ENCODE measurements around the gene ANKRD65.
A peak's percentile ranks its signal among the peaks of the same experiment; 100 is the strongest.
"Not testable (repeated sequence)": the region's sequence is repeated elsewhere in the genome, so short reads cannot be mapped to it uniquely, and the experiment has no call there.

The ANKRD65 gene

GRCh38 chr1:1387098-1388077, 33.7 kb downstream of the ANKRD65 start:
- intact Hi-C loops (cut with DNase I), result no loop called here
- no peak for DNase-seq

DNA sequence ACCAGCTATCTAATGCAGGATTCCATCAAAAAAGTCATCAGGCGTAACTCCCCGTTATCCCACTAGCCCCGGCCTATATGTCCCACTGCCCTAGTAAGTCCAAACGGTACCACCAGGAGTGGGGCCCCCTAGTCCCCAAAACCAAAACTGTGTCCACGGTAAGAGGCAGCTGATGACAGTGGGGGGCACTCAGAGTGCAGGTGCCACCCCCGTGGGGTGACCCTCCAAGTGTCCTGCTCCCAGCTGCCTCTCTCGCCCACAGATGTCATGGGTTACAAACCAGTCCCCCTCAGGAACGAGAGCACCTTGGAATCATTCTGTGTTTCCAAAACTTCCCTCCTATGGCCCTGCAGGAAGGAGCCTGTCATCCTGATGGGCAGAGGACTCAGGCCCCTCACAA, 35.1 kb downstream of the ANKRD65 start:
- intact Hi-C loops (cut with DNase I), result no loop called here
- no peak for DNase-seq

- DNase-seq; intact Hi-C loops (cut with DNase I): not testable (repeated sequence)
These were observed 35.7 kb downstream of the ANKRD65 start for GRCh38 chr1:1385339-1385738.

DNA sequence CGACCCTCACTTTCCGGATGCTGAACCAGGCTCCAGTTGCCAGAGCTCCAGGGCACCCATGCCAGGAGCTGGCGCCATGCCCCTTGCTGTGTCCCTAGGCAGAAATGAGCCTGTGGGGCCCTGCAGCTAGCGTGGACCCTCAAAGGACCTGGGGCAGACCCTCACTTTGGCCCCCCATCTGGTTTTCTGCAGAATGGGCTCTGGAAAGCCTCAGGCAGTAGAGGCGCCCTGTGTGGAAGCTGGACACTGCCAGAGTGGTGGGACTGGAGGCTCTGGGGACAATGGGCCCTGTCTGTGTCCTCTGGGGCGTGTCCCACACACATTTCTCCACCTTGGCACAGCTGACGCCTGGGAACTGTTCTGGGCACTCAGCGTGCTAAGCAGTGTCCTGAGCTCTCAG, 39.8 kb downstream of the ANKRD65 start:
- DNase-seq, result no peak
- intact Hi-C loops (cut with DNase I), result no loop called here

GRCh38 chr1:1380860-1381259, 40.2 kb downstream of the ANKRD65 start:
- no peak for DNase-seq
- intact Hi-C loops (cut with DNase I), result no loop called here

GRCh38 chr1:1377540-1378205, 43.4 kb downstream of the ANKRD65 start:
- intact Hi-C loops (cut with DNase I), result no loop called here
- DNase-seq, result no peak

GRCh38 chr1:1376551-1377226, 44.4 kb downstream of the ANKRD65 start:
- intact Hi-C loops (cut with DNase I), result no loop called here
- DNase-seq, result no peak

DNA sequence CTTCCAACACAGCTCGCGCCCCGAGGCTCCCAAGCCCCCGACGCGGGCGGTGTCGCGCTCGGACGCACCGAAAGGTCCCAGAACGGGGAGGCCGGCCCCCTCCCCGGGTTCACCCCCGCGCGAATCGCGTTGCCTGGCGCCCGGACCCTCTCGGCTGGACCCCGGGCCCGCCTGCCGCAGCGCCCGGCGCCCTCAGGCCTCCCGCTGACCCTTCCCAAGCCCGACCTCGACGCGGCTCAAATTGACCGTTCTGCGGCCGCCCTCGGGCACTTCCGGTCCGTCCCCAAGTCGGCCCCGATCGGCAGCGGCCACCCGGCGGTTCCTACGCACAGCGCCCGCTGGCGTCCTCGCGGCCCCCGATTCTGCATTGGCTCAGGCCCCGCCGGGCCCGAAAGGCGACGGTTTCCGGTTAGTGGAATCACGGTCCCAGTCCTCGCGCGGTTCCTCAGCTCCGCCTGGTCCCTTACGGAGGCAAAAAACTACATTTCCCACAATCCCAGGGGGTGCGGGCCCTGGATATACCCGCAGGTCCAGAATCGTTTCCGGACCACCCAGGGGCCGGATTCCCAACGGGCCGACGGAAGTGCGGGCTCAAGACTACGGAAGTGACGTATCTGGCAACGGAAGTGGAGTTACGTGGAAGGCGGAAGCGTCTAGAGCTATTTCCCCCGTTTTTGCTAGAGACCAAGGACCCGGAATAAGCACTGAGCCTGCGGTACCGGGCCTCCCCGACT, 46.0 kb downstream of the ANKRD65 start, which contains the start of gene AURKAIP1:
TSS of gene AURKAIP1 (minus strand) at position 279 of the 734 bp plus-strand sequence. CDS start 451 bp downstream, outside the sequence.
- peak; percentile 96 to 100 (median 99) for DNase-seq
- intact Hi-C loops (cut with DNase I), result no loop called here

- intact Hi-C loops (cut with DNase I), result no loop called here
- DNase-seq, result no peak
These were observed 46.5 kb downstream of the ANKRD65 start for GRCh38 chr1:1374589-1374928.

GRCh38 chr1:1373815-1374588, 47.1 kb downstream of the ANKRD65 start:
- intact Hi-C loops (cut with DNase I), result no loop called here

GRCh38 chr1:1373051-1373814, 47.8 kb downstream of the ANKRD65 start:
- intact Hi-C loops (cut with DNase I), result no loop called here
- DNase-seq, result no peak

More at GRCh38 chr1:1373815-1374588, 47.1 kb downstream of the ANKRD65 start:
- DNase-seq, result no peak

GRCh38 chr1:1371746-1372711, 49.0 kb downstream of the ANKRD65 start:
- intact Hi-C loops (cut with DNase I), result no loop called here
- DNase-seq, result peak in 38 of 42 donors; percentile 27 to 88 (median 70)

GRCh38 chr1:1371364-1371745, 49.7 kb downstream of the ANKRD65 start:
- DNase-seq, result no peak
- intact Hi-C loops (cut with DNase I), result no loop called here

DNA sequence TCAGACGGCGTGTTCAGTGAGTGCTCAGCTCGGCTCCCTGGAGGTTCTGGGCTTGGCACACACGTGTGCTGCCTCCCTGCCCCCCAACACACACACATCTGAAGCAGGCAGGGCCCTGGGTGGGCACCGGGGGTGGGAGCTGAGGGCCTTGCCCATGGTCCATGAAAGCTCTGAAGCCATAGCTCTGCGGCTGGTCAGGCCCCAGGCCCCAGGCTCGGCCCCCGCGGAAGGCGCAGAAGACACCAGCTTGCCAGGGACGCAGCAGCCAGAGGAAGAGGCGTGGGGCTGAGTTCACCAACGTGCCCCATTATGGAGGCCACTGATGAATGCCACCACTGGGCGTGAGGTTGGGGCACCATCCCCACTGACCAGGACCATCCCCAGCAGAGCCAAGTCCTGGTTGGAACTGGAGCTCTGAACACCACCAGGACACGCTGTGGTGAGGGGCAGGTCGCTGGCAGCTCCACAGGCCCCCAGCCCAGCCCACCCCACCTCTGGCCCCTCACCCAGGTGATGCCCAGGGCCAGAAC, 50.2 kb downstream of the ANKRD65 start:
- intact Hi-C loops (cut with DNase I), result no loop called here
- no peak for DNase-seq

DNA sequence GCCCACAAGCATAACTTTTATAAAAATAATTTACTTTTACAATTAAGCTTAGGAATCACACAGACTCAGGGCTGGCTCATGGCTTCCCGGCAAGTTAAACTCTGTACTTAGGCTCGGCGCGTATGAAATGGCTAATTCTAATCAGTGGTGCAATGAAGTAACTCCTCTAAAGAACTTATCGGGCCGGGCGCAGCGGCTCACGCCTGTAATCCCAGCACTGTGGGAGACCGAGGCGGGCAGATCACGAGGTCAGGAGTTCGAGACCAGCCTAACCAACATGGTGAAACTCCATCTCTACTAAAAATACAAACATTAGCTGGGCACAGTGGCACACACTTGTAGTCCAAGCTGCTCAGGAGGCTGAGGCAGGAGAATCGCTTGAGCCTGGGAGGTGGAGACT, 51.0 kb downstream of the ANKRD65 start:
- DNase-seq; intact Hi-C loops (cut with DNase I): not testable (repeated sequence)

All from head of caudate nucleus (tissue), 42 donors.